GM18507 (cell line): Measurements from ENCODE around the gene PPP1R3E.

ENCODE experiments used
- DNase-seq: peaks from one replicate; pipeline ENCODE4 v3.0.0; 2011; ENCODE audit warnings: low read depth; ENCODE audit not compliant: insufficient read length; ENCODE audit errors: extremely low spot score
- FAIRE-seq: peaks from 2 replicates; lab custom pipeline; 2011; peaks lifted over from hg19 to GRCh38; lab: Jason Lieb, UNC

The PPP1R3E gene

DNA sequence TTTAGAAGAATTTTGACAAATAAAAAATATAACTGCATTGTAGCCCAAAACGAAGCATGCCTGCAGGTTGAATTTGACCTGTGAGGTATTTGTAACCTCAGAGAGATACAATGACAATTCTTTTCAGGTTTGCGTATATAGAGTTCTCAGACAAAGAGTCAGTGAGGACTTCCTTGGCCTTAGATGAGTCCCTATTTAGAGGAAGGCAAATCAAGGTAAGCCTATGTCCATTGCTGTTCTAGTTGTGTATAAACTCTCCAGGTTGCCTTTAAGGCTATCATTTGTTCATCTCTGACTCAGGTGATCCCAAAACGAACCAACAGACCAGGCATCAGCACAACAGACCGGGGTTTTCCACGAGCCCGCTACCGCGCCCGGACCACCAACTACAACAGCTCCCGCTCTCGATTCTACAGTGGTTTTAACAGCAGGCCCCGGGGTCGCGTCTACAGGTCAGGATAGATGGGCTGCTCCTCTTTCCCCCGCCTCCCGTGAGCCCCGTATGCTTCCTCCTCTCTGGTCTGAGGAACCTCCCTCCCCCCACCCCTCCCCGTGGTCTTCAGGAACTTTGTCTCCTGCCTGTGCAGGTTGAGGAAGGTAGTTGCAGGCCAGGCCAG is 21.3 kb upstream of the PPP1R3E start:
- no peak for DNase-seq
- FAIRE-seq = no peak

DNA sequence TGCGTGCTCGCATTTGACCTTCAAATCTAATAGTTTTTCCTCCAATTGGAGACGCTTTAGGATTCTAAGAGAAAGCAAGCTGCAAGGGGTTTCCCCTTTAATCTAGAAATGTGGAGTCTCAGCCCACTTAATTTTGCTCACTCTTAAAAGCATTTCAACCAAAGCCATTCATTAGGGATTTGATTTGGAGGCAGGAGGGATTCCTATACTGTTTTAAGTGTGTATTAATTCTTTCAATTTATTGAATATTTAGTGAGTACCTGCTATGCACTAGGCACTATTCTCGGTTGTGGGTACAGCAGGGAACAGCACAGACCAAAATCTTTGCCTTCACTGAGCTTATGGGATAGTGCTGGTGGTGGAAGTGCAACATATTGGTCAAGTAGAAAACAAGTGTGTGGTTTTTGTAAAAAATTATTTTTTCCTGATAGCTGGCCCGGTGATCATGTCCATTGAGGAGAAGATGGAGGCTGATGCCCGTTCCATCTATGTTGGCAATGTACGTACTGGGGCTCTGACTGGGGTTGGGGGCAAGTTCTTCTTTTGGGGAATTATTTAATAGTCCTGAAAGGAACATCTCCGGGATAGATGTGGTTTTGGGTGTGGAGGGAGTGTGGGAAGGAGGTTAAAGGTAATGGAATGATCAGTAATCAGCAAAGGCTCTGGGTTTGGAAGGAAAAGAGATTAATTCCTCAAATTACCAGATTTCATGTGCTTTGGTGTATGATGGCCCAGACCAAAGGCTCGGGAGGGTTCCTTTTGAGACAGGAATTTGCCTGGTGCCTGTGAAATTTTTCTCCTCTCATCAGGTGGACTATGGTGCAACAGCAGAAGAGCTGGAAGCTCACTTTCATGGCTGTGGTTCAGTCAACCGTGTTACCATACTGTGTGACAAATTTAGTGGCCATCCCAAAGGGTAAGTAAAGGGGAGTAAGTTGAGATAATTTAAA is 20.2 kb upstream of the PPP1R3E start:
- no peak for FAIRE-seq

DNA sequence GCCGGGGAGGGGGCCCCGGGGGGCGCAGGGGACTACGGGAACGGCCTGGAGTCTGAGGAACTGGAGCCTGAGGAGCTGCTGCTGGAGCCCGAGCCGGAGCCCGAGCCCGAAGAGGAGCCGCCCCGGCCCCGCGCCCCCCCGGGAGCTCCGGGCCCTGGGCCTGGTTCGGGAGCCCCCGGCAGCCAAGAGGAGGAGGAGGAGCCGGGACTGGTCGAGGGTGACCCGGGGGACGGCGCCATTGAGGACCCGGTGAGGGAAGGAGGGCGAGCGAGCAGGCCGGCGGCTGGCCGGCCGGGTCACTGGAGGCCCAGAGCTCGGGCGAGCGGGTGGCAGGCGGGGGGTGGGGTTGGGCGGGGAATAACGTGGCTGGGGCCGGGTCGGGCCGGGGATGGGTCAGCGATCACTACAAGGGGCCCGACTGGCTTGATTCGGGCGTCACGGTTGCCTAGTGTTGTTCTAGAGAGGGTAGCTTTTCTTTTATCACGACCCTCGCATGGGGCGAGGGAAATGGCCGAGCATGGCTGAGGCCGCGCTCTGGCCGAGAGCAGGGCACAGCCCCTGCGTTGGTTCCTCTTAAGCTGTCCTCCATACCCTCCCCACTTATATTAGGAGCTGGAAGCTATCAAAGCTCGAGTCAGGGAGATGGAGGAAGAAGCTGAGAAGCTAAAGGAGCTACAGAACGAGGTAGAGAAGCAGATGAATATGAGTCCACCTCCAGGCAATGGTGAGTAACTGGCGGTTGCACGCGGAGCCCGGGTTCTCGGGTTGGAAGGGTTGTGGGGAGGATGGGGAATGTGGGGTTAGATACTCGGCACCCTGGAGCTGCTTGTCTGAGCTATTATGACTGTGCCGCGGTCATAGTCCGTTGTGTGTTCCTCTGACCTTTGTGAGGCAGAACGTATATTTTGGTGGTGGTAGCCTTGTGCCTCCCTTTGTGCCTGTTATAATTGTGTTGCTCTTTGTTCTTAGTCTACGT is 19.2 kb upstream of the PPP1R3E start:
- FAIRE-seq = no peak

More for the DNA sequence above, 20.2 kb upstream of the PPP1R3E start:
- no peak for DNase-seq

GRCh38 chr14:23320584-23321571 is 18.2 kb upstream of the PPP1R3E start, which contains the start of gene PABPN1:
PABPN1 (plus strand) TSS chr14:23321457; CDS start chr14:23321470, 13 bp downstream.
- DNase-seq = peak; percentile 90
- FAIRE-seq = peak; percentile 99

More for the DNA sequence above, 19.2 kb upstream of the PPP1R3E start:
- DNase-seq = no peak

DNA sequence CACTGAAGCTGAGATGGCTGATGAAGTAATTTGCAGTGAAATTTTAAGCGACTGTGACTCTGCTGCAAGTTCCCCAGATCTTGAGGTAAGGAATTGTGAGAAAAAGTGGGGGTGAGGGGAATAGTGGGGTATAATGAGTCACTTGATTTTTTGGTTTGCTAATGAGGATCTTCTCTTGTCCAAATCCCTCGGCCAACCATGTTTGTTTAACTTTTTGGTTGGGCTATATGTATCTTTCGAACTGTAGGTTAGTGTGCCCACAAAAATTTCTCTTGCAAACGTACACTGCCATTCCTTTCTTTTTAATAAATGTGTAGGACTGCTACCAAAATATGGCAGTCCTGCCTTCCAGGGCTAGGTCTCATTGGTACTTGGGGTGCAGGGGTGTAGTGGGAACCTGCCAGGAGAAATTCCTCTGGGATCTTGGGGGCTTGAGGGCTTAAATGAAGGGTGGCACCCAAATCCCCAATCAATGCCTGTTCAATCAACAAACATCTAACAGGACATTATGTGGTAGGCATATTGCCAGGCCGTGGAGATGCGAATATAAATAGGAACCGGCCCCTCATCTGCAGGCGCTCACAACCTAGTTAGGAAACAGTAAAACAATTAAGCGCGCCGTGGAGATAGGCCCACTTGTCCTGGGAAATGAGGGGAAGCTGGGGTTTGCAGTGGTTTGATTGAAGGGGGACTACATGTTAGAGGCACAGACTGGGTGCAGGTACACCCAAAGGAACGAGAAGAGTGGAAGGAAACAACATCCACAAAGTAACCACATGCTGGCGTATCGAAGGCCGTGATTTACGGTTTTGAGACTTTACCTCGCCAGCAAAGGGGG is 17.3 kb upstream of the PPP1R3E start:
- no peak for DNase-seq
- no peak for FAIRE-seq

DNA sequence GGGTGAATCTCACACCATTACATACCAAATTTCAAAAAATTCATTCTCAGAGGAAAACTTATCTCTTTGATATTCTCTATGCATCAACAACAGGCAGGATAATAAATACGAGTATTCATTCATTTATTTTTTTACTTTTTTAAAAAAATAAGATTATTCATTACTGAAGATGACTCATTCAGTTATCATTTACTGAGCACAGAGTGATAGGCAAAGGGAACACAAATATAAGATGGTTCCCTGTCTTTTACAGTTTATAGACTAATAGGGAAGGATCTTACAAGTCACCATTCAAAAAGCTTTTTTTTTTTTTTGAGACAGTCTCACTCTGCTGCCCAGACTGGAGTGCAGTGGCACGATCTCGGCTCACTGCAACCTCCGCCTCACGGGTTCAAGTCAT is 13.6 kb upstream of the PPP1R3E start:
- no peak for DNase-seq
- no peak for FAIRE-seq

DNA sequence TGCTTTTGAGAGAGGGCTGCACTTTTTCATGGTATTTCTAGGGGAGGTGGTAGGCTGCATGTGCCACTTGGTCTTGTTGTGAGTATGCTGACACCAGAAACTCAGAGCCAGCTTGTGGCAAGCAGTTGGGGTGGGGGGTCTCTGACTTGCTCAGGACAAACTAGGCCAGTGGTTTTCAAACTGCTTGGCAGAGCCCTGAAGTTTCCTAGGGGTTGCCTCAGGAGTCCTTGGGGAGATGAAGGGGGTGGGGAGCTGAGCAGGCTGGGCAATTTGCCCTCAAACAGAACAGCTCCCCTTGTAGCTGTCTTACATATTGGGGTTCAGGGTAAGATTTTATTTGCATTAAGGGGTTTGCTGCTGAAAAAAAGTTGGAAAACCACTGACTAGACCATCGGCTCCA is 7.9 kb upstream of the PPP1R3E start:
- FAIRE-seq (no peak), DNase-seq (no peak)

DNA sequence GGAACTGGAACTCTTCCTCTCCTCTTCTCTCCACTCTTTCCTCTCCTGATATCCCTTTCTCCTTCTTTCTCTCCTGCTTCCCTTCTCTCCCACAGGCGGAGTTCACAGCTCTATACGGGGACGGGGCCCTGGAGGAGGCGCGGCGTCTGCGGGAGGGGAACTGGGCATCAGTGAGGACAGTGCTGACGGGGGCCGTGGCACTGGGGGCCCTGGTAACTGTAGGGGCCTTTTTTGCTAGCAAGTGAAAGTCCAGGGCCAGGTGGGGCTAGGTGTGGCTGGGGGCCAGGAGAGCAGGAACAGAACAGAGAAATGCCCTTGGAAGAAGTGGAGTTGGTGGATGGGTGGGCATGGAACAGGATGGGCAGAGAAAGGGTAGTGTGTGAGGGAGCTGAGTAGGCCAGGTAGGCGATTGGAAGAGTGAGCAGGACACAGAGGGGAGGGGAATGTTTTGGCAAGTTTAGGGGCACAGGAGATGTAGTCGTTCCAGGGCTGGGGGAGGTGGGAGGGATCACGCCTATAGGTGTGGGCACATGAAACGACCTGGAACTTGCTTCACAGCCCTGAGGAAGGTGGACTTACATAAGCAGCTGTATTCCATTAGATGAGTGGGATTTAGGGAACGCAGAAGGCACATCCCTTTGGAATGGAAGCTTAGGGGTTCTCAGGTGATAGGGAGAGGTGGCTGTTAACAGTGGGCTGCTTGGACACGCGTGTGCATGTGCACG is 6.2 kb upstream of the PPP1R3E start:
- no peak for DNase-seq
- no peak for FAIRE-seq

- DNase-seq = no peak
- FAIRE-seq = no peak
These were observed 5.3 kb upstream of the PPP1R3E start for GRCh38 chr14:23307687-23308644.

DNA sequence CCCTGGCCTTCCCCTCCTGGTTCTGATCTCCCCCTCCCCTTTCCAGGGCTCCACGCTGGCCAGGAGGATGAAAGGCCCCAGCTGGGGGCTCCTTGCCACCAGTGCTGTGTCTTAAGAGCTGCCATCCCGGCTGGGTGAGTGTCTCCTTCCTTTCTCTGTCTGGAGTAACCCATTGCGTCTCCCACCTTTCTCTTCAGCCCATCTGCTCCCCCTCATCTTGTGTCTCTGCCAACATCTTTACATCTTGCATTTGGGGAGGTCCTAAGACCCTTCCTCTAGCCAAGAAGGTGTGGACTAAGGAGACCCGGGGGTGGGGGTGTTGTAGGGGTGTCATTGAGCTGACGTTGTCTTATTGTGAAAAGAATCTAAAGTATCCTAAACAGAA is 4.5 kb upstream of the PPP1R3E start:
- DNase-seq = no peak
- FAIRE-seq = no peak

- DNase-seq = no peak
- FAIRE-seq = peak; percentile 79
These were observed 3.9 kb upstream of the PPP1R3E start, which contains the start of gene BCL2L2 for GRCh38 chr14:23306412-23307145. BCL2L2 (plus strand) TSS chr14:23306833; CDS start chr14:23307768, 935 bp downstream.

DNA sequence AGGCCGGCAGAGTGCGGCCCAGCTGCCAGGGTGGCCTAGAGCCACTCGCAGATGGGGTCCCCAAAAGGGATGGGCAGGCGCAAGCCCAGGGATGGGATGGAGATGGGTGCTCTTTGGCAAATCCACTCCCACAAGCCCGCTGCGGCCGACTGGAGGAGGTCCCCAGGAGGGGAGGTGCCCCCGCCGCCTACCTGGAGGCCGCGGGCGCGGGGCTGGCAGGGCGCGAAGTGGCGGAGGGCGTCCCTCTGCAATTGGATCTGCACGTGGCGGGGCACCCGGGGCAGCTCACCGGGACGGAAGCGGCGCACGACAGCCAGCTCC is 730 bp downstream of the PPP1R3E start:
- no peak for DNase-seq
- FAIRE-seq = no peak

DNA sequence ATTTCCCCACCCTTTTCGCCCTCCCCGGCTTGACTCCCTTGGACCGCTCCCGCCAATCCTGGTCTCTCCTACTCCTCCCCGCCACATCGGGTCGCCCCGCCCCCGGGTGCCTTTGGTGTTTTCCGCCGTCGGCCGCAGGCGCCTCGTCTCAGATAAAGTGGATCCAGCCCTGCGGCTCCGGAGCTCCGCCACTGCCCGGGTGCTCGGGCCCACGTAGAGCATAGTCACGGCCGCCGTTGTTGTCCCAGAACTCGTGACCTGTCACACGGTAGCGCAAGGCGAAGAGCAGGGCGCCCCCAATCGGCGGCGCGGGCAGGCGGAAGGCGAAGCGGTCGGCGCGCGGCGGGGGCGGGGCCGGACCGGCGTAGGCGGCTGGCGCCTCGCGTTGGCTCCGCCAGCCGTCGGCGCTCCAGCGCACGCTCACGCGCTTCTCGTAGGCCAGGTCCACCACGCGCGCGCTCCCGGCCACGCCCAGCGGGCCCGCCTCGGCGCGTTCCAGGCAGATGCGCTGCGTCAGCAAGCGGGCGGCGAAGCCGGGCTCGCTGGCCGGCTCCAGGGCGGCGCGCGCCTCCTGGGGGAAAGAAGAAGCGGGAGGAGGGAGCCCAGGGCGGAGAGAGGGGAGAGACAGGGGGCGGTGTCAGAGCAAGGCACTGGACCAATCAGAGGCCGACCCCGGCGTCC is 1.2 kb downstream of the PPP1R3E start:
- DNase-seq = peak; percentile 91
- FAIRE-seq = peak; percentile 88

- no peak for DNase-seq
- FAIRE-seq = no peak
These were observed 1.9 kb downstream of the PPP1R3E start for GRCh38 chr14:23300687-23301223.
